Caco-2 (cell line): ENCODE results near the gene ITGA11. TPM values are rescaled to one million over a fixed set of nuclear protein-coding genes. Genes with fewer than 3 reads are reported as not detected.

Experiments used
- BruUV-seq: library from RNA; stranded (reverse); fragments of 400-500 nt; replicated peaks from 2 replicates; lab custom pipeline; 2021; lab: Mats Ljungman, UMichigan
- CTCF ChIA-PET: fragments of 300-600 bp; sonication (Branson Sonifier 250); formaldehyde crosslinking; loops from one replicate; lab custom pipeline; 2022; ENCODE audit warnings: antibody characterized with exemption; lab: Charles Lee
- POLR2A ChIA-PET: fragments of 300-600 bp; sonication (Branson Sonifier 250); formaldehyde crosslinking; loops from one replicate; lab custom pipeline; 2022; ENCODE audit warnings: antibody characterized with exemption; lab: Charles Lee
- DNase-seq, 2 experiments: peaks; one replicate each; pipeline versions ENCODE4 v3.0.0 to v3.0.0-alpha.2; 2020 to 2022
- H3K27me3 ChIP-seq: replicated peaks from 2 replicates; pipeline ENCODE4 v1.6.0; 2011; ENCODE audit warnings: low read length; ENCODE audit not compliant: control insufficient read depth, insufficient read depth
- H3K36me3 ChIP-seq: 2 replicates; pipeline ENCODE4 v1.5.1; 2011; ENCODE audit warnings: low read length; ENCODE audit not compliant: control insufficient read depth, insufficient read depth
- H3K4me1 ChIP-seq: fragments of 250-450 bp; sonication (Bioruptor Pico); 2 replicates; pipeline ENCODE4 v1.5.1; 2020; ENCODE audit warnings: mild to moderate bottlenecking
- H3K4me3 ChIP-seq: 2 replicates; pipeline ENCODE4 v1.5.1; 2011; ENCODE audit warnings: low read depth, mild to moderate bottlenecking, control low read depth, low read length
- H3K9me3 ChIP-seq: fragments of 250-450 bp; sonication (Bioruptor Pico); 2 replicates; pipeline ENCODE4 v1.5.1; 2020; ENCODE audit warnings: mild to moderate bottlenecking, moderate library complexity
- H3K27ac Mint-ChIP-seq: one replicate; pipeline ENCODE4 v1.8.0; 2022; ENCODE audit warnings: mixed read lengths; ENCODE audit not compliant: unreplicated experiment
- H3K27me3 Mint-ChIP-seq: one replicate; pipeline ENCODE4 v1.8.0; 2022; ENCODE audit warnings: mixed read lengths; ENCODE audit not compliant: insufficient read depth, unreplicated experiment
- H3K36me3 Mint-ChIP-seq: one replicate; pipeline ENCODE4 v1.8.0; 2022; ENCODE audit warnings: mild to moderate bottlenecking, mixed read lengths; ENCODE audit not compliant: insufficient read depth, unreplicated experiment
- H3K4me1 Mint-ChIP-seq: one replicate; pipeline ENCODE4 v1.8.0; 2022; ENCODE audit warnings: low read depth, mixed read lengths; ENCODE audit not compliant: unreplicated experiment
- H3K4me3 Mint-ChIP-seq: one replicate; pipeline ENCODE4 v1.8.0; 2022; ENCODE audit warnings: mild to moderate bottlenecking, moderate library complexity, mixed read lengths; ENCODE audit not compliant: unreplicated experiment
- H3K9me3 Mint-ChIP-seq: one replicate; pipeline ENCODE4 v1.8.0; 2022; ENCODE audit warnings: mixed read lengths; ENCODE audit not compliant: unreplicated experiment
- CTCF ChIP-seq, 2 experiments: fragments of 200-600 bp in 1 of 2; IDR thresholded peaks; 1 replicate in 1 of 2; 2 replicates in 1 of 2; pipeline versions ENCODE4 v1.5.1 to v1.8.0; 2011 to 2022; ENCODE audit warnings: antibody characterized with exemption in 1 of 2, control low read depth in 1 of 2, inconsistent platforms in 1 of 2, low read depth in 1 of 2, low read length in 1 of 2, mild to moderate bottlenecking in 1 of 2, moderate library complexity in 1 of 2; ENCODE audit not compliant: insufficient read depth in 1 of 2, severe bottlenecking in 1 of 2, unreplicated experiment in 1 of 2
- intact Hi-C: fragments of 100-400 bp; cut with micrococcal nuclease; formaldehyde crosslinking; loops from one replicate; pipeline ENCODE4 v1.10.0; 2022; ENCODE audit not compliant: unreplicated experiment
- total RNA-seq: library from RNA; stranded (reverse); gene quantifications from 2 replicates; pipeline ENCODE4 v1.2.3, GENCODE V29; 2022

The ITGA11 gene
- total RNA-seq, 1 experiment from 2014 or later: 0.18 TPM

GRCh38 chr15:68447209-68447608, 15.2 kb upstream of the ITGA11 start:
- ChIA-PET CTCF (no interaction called here), POLR2A (no interaction called here)
- TF ChIP-seq CTCF (IDR thresholded peaks at IDR 0.05; ENCODE audit: insufficient read depth in 1 of 2, low read depth in 1 of 2, low read length in 1 of 2, severe bottlenecking in 1 of 2, unreplicated experiment in 1 of 2): no peak
- intact Hi-C loops: no loop called here
- no peaks in the 10 kb centered on the region for H3K36me3 Mint-ChIP-seq
- H3K4me3 Mint-ChIP-seq: no peak overlapping the region
- H3K4me3 ChIP-seq: no peak overlapping the region
- no peaks in the 10 kb centered on the region for H3K9me3 ChIP-seq
- H3K27me3 Mint-ChIP-seq: peaks cover 29% of the 10 kb centered on the region
- no TSS peak for BruUV-seq
- no peaks in the 10 kb centered on the region for H3K4me1 Mint-ChIP-seq
- H3K27ac Mint-ChIP-seq: no peak overlapping the region
- no peaks in the 10 kb centered on the region for H3K36me3 ChIP-seq
- DNase-seq: no peak
- no peaks in the 10 kb centered on the region for H3K4me1 ChIP-seq
- no peaks in the 10 kb centered on the region for H3K9me3 Mint-ChIP-seq
- no peaks in the 10 kb centered on the region for H3K27me3 ChIP-seq

GRCh38 chr15:68445351-68445750, 13.4 kb upstream of the ITGA11 start:
- BruUV-seq: no TSS peak
- H3K27me3 ChIP-seq: no peaks in the 10 kb centered on the region
- DNase-seq: no peak
- H3K4me1 ChIP-seq: no peaks in the 10 kb centered on the region
- ChIA-PET CTCF (no interaction called here), POLR2A (no interaction called here)
- H3K4me3 ChIP-seq: no peak overlapping the region
- H3K36me3 ChIP-seq: no peaks in the 10 kb centered on the region
- Mint-ChIP-seq H3K9me3 (no peaks in the 10 kb centered on the region), H3K4me1 (no peaks in the 10 kb centered on the region), H3K36me3 (no peaks in the 10 kb centered on the region), H3K27me3 (peaks cover 14% of the 10 kb centered on the region), H3K27ac (no peak overlapping the region), H3K4me3 (no peak overlapping the region)
- TF ChIP-seq CTCF (IDR thresholded peaks at IDR 0.05; ENCODE audit: insufficient read depth in 1 of 2, low read depth in 1 of 2, low read length in 1 of 2, severe bottlenecking in 1 of 2, unreplicated experiment in 1 of 2): no peak
- no peaks in the 10 kb centered on the region for H3K9me3 ChIP-seq
- intact Hi-C loops: no loop called here

GRCh38 chr15:68444336-68444735, 12.4 kb upstream of the ITGA11 start:
- Histone ChIP-seq H3K9me3 (no peaks in the 10 kb centered on the region), H3K4me3 (no peak overlapping the region), H3K4me1 (no peaks in the 10 kb centered on the region), H3K27me3 (no peaks in the 10 kb centered on the region), H3K36me3 (no peaks in the 10 kb centered on the region)
- no peak for DNase-seq
- Mint-ChIP-seq H3K4me3 (no peak overlapping the region), H3K27ac (no peak overlapping the region), H3K27me3 (peaks cover 14% of the 10 kb centered on the region), H3K36me3 (no peaks in the 10 kb centered on the region), H3K4me1 (no peaks in the 10 kb centered on the region), H3K9me3 (no peaks in the 10 kb centered on the region)
- no TSS peak for BruUV-seq
- ChIA-PET CTCF (no interaction called here), POLR2A (no interaction called here)
- TF ChIP-seq CTCF (IDR thresholded peaks at IDR 0.05; ENCODE audit: insufficient read depth in 1 of 2, low read depth in 1 of 2, low read length in 1 of 2, severe bottlenecking in 1 of 2, unreplicated experiment in 1 of 2): no peak
- intact Hi-C loops: no loop called here
